Endodermal cell (in vitro differentiated cells): ENCODE measurements around the gene ZNF423. TPM values are rescaled to one million over a fixed set of nuclear protein-coding genes. Genes with fewer than 3 reads are reported as not detected.

Experiments used
- DNase-seq: peaks from one replicate; pipeline ENCODE4 v3.0.0-alpha.2; 2017
- H3K27ac ChIP-seq: 2 replicates; pipeline ENCODE4 v1.5.1; 2013; ENCODE audit warnings: mild to moderate bottlenecking, low read depth, low read length, moderate library complexity
- H3K27me3 ChIP-seq: 2 replicates; pipeline ENCODE4 v1.6.1; 2013; ENCODE audit warnings: mild to moderate bottlenecking, low read length, moderate library complexity; ENCODE audit not compliant: insufficient read depth, control insufficient read depth, poor library complexity, severe bottlenecking
- H3K36me3 ChIP-seq: 2 replicates; pipeline ENCODE4 v1.7.0; 2013; ENCODE audit warnings: mild to moderate bottlenecking, low read length, moderate library complexity; ENCODE audit not compliant: control insufficient read depth, insufficient read depth
- H3K4me1 ChIP-seq: one replicate; pipeline ENCODE4 v1.7.0; 2013; ENCODE audit warnings: low read length; ENCODE audit not compliant: control insufficient read depth, insufficient read depth
- H3K4me3 ChIP-seq: 2 replicates; pipeline ENCODE4 v1.5.1; 2013; ENCODE audit warnings: mild to moderate bottlenecking, low read length, moderate library complexity
- H3K9ac ChIP-seq: 2 replicates; pipeline ENCODE4 v1.6.1; 2013; ENCODE audit warnings: mild to moderate bottlenecking, low read length, moderate library complexity; ENCODE audit not compliant: poor library complexity, severe bottlenecking; ENCODE audit errors: extremely low read depth
- H3K9me3 ChIP-seq: 2 replicates; pipeline ENCODE4 v1.6.1; 2013; ENCODE audit warnings: mild to moderate bottlenecking, low read length, moderate library complexity; ENCODE audit not compliant: control insufficient read depth
- H3K27ac Mint-ChIP-seq: 2 replicates; pipeline ENCODE4 v1.8.0; 2020; ENCODE audit warnings: mixed read lengths
- H3K27me3 Mint-ChIP-seq: 2 replicates; pipeline ENCODE4 v1.8.0; 2021; ENCODE audit warnings: mild to moderate bottlenecking, mixed read lengths; ENCODE audit not compliant: insufficient read depth
- H3K36me3 Mint-ChIP-seq: 2 replicates; pipeline ENCODE4 v1.8.0; 2020; ENCODE audit warnings: low read depth, mixed read lengths
- H3K4me1 Mint-ChIP-seq: 2 replicates; pipeline ENCODE4 v1.8.0; 2020; ENCODE audit warnings: mixed read lengths
- H3K4me3 Mint-ChIP-seq: 2 replicates; pipeline ENCODE4 v1.8.0; 2020; ENCODE audit warnings: mild to moderate bottlenecking, moderate library complexity, mixed read lengths
- H3K9me3 Mint-ChIP-seq: 2 replicates; pipeline ENCODE4 v1.8.0; 2020; ENCODE audit warnings: mild to moderate bottlenecking, mixed read lengths
- WGBS, 2 experiments: methylation state at CpG; one replicate each; pipeline versions ENCODE4 v1.1.5 to v1.1.7; 2013; ENCODE audit warnings: missing lambda C conversion rate in 2 of 2, mixed read lengths in 1 of 2; ENCODE audit not compliant: insufficient coverage in 1 of 2, insufficient read length in 1 of 2; 5-methylcytosine and 5-hydroxymethylcytosine counted together
- total RNA-seq, 2 donors: library from RNA; stranded (reverse); fragmentation: NEBNext Ultra II Directional in 1 of 2; extraction: Animal tissue kit (Norgen Biotek cat#: 25700) in 1 of 2; gene quantifications; 2 replicates in 1 of 2; 3 replicates in 1 of 2; pipeline ENCODE4 v1.2.1, GENCODE V29; 2021
- TF ChIP-seq, protein P1 (sequence below): fragments of 200-600 bp; sonication (generic); conservative IDR thresholded peaks from 2 replicates; pipeline ENCODE4 v1.5.0; 2021; ENCODE audit warnings: antibody characterized with exemption, mild to moderate bottlenecking

ZNF423 gene
- total RNA-seq, 2 donors from 2014 or later, result 30.3 to 41.9 TPM

- no peak overlapping the region for H3K9ac ChIP-seq
- 88 to 90% methylated on average over 6 to 8 of the region's 8 CpGs for WGBS, 2 experiments
- Mint-ChIP-seq H3K27me3 (no peaks in the 10 kb centered on the region), H3K4me1 (peaks cover 16% of the 10 kb centered on the region), H3K9me3 (no peaks in the 10 kb centered on the region), H3K27ac (peak overlapping the region; percentile 0), H3K36me3 (no peaks in the 10 kb centered on the region), H3K4me3 (no peak overlapping the region)
- no peaks in the 10 kb centered on the region for H3K27me3 ChIP-seq
- no peak overlapping the region for H3K4me3 ChIP-seq
- no peaks in the 10 kb centered on the region for H3K9me3 ChIP-seq
- no peak overlapping the region for H3K27ac ChIP-seq
- H3K36me3 ChIP-seq, result no peaks in the 10 kb centered on the region
- peaks cover 12% of the 10 kb centered on the region for H3K4me1 ChIP-seq
- DNase-seq, result peak; percentile 19
- TF ChIP-seq, protein P1, sequence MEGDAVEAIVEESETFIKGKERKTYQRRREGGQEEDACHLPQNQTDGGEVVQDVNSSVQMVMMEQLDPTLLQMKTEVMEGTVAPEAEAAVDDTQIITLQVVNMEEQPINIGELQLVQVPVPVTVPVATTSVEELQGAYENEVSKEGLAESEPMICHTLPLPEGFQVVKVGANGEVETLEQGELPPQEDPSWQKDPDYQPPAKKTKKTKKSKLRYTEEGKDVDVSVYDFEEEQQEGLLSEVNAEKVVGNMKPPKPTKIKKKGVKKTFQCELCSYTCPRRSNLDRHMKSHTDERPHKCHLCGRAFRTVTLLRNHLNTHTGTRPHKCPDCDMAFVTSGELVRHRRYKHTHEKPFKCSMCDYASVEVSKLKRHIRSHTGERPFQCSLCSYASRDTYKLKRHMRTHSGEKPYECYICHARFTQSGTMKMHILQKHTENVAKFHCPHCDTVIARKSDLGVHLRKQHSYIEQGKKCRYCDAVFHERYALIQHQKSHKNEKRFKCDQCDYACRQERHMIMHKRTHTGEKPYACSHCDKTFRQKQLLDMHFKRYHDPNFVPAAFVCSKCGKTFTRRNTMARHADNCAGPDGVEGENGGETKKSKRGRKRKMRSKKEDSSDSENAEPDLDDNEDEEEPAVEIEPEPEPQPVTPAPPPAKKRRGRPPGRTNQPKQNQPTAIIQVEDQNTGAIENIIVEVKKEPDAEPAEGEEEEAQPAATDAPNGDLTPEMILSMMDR, result no peak
These were observed 256.2 kb downstream of the ZNF423 start for GRCh38 chr16:49599704-49600103.

- no peak overlapping the region for H3K9ac ChIP-seq
- Mint-ChIP-seq H3K27ac (no peak overlapping the region), H3K9me3 (no peaks in the 10 kb centered on the region), H3K36me3 (no peaks in the 10 kb centered on the region), H3K27me3 (no peaks in the 10 kb centered on the region), H3K4me1 (peaks cover 19% of the 10 kb centered on the region), H3K4me3 (no peak overlapping the region)
- DNase-seq, result no peak
- H3K27ac ChIP-seq, result no peak overlapping the region
- no peaks in the 10 kb centered on the region for H3K27me3 ChIP-seq
- no peaks in the 10 kb centered on the region for H3K9me3 ChIP-seq
- H3K4me3 ChIP-seq, result no peak overlapping the region
- TF ChIP-seq, protein P1, result no peak
- no peaks in the 10 kb centered on the region for H3K36me3 ChIP-seq
- 86 to 89% methylated on average over 1 to 2 of the region's 2 CpGs for WGBS, 2 experiments
- peaks cover 12% of the 10 kb centered on the region for H3K4me1 ChIP-seq
These were observed 256.6 kb downstream of the ZNF423 start for GRCh38 chr16:49599281-49599680.

GRCh38 chr16:49598383-49599170 is 257.3 kb downstream of the ZNF423 start:
- no peak overlapping the region for H3K27ac Mint-ChIP-seq
- TF ChIP-seq, protein P1, result no peak
- H3K36me3 Mint-ChIP-seq, result no peaks in the 10 kb centered on the region
- H3K36me3 ChIP-seq, result no peaks in the 10 kb centered on the region
- no peak overlapping the region for H3K27ac ChIP-seq
- H3K4me1 ChIP-seq, result peaks cover 12% of the 10 kb centered on the region
- no peaks in the 10 kb centered on the region for H3K27me3 ChIP-seq
- DNase-seq, result peak; percentile 29
- WGBS, 2 experiments, result 89 to 96% methylated on average over 7 to 8 of the region's 8 CpGs
- no peak overlapping the region for H3K4me3 ChIP-seq
- no peak overlapping the region for H3K4me3 Mint-ChIP-seq
- peaks cover 21% of the 10 kb centered on the region for H3K4me1 Mint-ChIP-seq
- H3K9me3 Mint-ChIP-seq, result no peaks in the 10 kb centered on the region
- no peaks in the 10 kb centered on the region for H3K9me3 ChIP-seq
- no peaks in the 10 kb centered on the region for H3K27me3 Mint-ChIP-seq
- no peak overlapping the region for H3K9ac ChIP-seq
